ENCODE results near the gene RSF1. TPM values are rescaled to one million over a fixed set of nuclear protein-coding genes. Genes with fewer than 3 reads are reported as not detected.
"Not testable (repeated sequence)": the region's sequence is repeated elsewhere in the genome, so short reads cannot be mapped to it uniquely, and the experiment has no call there.

RSF1 gene
- total RNA-seq, 1 experiment from 2014 or later = 62.0 TPM

DNA sequence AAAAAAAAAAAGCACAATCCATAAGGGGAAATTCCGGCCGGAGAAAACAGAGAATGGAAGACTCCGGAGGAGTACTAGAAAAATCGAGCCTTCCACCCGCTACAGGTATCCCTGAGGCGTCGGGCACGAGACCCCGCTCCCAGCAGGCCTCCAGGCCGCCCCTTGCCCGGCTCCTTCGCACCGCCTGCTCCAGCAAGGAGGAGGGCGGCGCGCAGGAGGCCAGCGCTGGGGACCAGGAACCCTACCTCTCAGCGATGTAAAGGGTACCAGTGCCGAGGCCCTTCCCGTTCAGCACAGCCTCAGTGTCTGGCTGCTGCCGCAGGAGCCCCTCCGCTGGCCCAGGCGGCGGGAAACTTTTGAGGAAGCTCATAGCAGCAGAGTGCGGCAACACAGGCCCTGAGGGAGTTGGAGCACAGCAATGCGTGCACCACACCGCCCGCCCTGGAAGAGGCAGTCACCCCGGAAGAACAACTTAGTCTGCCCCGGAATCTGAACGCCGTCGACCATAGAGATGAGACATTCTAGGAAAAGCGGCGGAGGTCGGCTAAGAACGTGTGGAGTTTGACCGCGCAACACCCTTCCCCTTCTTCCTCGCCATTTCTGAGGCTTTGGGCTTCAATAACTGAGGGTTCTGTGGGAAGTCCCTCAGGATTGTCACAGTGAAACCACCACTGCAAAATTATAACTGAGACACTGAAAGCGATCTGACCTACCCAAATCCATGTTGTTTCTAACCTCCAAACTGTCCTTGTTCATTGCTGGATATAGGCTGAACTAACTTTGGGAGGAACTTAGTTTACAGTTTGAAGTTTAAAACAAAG lies 183.0 kb downstream of the RSF1 start, which contains the start of gene CLNS1A:
CLNS1A (minus strand) TSS at position 450 of the 821 bp plus-strand sequence; CDS start at position 370, 80 bp downstream.
- Mint-ChIP-seq H3K4me1 (ENCODE audit: insufficient read depth, unreplicated experiment) (peaks cover 17% of the 10 kb centered on the region), H3K36me3 (ENCODE audit: insufficient read depth, unreplicated experiment) (peaks cover 16% of the 10 kb centered on the region), H3K27ac (ENCODE audit: low read depth, unreplicated experiment) (peak within 1 kb of the TSS; percentile 95), H3K4me3 (ENCODE audit: unreplicated experiment) (peak within 1 kb of the TSS; percentile 83), H3K27me3 (ENCODE audit: insufficient read depth, unreplicated experiment) (no peaks in the 10 kb centered on the region), H3K9me3 (ENCODE audit: unreplicated experiment) (no peaks in the 10 kb centered on the region)
- intact Hi-C loops (cut with micrococcal nuclease) = no loop called here
- BruUV-seq (replicated peaks) = no TSS peak
- TF ChIP-seq, protein P1, sequence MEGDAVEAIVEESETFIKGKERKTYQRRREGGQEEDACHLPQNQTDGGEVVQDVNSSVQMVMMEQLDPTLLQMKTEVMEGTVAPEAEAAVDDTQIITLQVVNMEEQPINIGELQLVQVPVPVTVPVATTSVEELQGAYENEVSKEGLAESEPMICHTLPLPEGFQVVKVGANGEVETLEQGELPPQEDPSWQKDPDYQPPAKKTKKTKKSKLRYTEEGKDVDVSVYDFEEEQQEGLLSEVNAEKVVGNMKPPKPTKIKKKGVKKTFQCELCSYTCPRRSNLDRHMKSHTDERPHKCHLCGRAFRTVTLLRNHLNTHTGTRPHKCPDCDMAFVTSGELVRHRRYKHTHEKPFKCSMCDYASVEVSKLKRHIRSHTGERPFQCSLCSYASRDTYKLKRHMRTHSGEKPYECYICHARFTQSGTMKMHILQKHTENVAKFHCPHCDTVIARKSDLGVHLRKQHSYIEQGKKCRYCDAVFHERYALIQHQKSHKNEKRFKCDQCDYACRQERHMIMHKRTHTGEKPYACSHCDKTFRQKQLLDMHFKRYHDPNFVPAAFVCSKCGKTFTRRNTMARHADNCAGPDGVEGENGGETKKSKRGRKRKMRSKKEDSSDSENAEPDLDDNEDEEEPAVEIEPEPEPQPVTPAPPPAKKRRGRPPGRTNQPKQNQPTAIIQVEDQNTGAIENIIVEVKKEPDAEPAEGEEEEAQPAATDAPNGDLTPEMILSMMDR (IDR thresholded peaks at IDR 0.05; ENCODE audit: unreplicated experiment) = no peak
- peak; percentile 90 for DNase-seq (ENCODE audit: unreplicated experiment)
- POLR2A ChIA-PET = interaction anchor here (0.6 to 1.5 kb wide), 12 partner anchors 10 to 734 kb away, joined by 3 to 5 read pairs (median 4); partner anchors contain the start of genes AQP11 and INTS4
- CTCF ChIA-PET = interaction anchor here (0.8 kb wide), 1 partner anchor 24 kb away, joined by 3 read pairs; no protein-coding TSS in a partner anchor

DNA sequence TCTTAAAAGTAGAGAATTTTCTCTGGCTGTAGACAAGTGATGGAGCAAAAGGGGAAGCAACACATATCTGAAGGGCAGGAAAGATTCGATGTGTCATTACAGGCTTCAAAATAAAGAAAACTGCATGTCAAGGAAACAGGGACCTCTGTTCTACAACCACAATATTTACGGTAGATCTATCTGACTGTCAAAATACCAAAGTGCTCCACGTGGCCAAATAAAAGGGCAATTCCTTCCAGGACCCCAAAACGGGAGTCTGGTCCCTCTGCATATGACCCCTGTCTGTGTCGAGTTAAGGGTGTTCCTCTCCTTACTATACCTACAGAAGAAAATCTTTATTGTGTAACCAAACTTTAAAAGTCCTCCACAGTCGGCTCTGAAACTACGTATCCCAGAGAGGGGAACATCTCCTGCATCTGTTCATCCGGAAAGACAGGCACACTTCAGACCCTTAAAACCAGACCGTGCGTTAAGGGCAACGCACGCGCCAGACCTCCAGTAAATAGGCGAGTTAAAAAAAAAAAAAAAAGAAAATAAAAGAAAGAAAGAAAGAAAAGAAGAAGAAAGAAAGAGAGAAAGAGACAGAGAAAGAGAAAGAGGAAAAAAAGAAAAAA lies 183.7 kb downstream of the RSF1 start:
- TSS peak; percentile 69 for BruUV-seq (replicated peaks)
- no peaks in the 10 kb centered on the region for H3K9me3 Mint-ChIP-seq (ENCODE audit: unreplicated experiment)
- TF ChIP-seq, protein P1 (IDR thresholded peaks at IDR 0.05; ENCODE audit: unreplicated experiment) = no peak
- H3K27me3 Mint-ChIP-seq (ENCODE audit: insufficient read depth, unreplicated experiment) = no peaks in the 10 kb centered on the region
- ChIA-PET CTCF (interaction anchor here (0.6 kb wide), 2 partner anchors 352 to 590 kb away, joined by 5 read pairs; no protein-coding TSS in a partner anchor), POLR2A (interaction anchor here (0.6 to 1.5 kb wide), 7 partner anchors 11 to 403 kb away, joined by 3 to 4 read pairs (median 3); no protein-coding TSS in a partner anchor)
- peak overlapping the region; percentile 83 for H3K4me3 Mint-ChIP-seq (ENCODE audit: unreplicated experiment)
- peaks cover 17% of the 10 kb centered on the region for H3K4me1 Mint-ChIP-seq (ENCODE audit: insufficient read depth, unreplicated experiment)
- intact Hi-C loops (cut with micrococcal nuclease) = no loop called here
- peaks cover 21% of the 10 kb centered on the region for H3K36me3 Mint-ChIP-seq (ENCODE audit: insufficient read depth, unreplicated experiment)
- DNase-seq (ENCODE audit: unreplicated experiment) = no peak
- peak overlapping the region; percentile 95 for H3K27ac Mint-ChIP-seq (ENCODE audit: low read depth, unreplicated experiment)

DNA sequence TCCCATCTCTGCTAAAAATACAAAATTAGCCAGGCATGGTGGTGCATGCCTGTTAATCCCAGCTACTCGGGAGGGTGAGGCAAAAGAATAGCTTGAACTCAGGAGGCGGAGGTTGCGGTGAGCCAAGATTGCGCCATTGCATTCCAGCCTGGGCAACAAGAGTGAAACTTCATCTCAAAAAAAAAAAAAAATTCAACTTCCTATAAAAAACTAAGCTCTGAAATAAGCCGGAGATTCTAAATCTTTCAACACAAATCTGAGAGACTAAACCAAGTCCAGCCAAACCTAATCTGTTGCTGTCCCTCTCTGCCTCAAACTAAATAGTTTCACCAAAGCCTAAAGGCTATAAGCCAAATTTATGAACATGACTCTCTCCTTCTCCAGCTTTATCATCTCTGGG lies 186.6 kb downstream of the RSF1 start:
- H3K27ac Mint-ChIP-seq (ENCODE audit: low read depth, unreplicated experiment); intact Hi-C loops (cut with micrococcal nuclease); H3K4me3 Mint-ChIP-seq (ENCODE audit: unreplicated experiment); H3K9me3 Mint-ChIP-seq (ENCODE audit: unreplicated experiment); BruUV-seq (replicated peaks); H3K27me3 Mint-ChIP-seq (ENCODE audit: insufficient read depth, unreplicated experiment): not testable (repeated sequence)
- peaks cover 25% of the 10 kb centered on the region for H3K36me3 Mint-ChIP-seq (ENCODE audit: insufficient read depth, unreplicated experiment)
- DNase-seq (ENCODE audit: unreplicated experiment) = peak; percentile 42
- POLR2A ChIA-PET = interaction anchor here (0.6 to 2.0 kb wide), 4 partner anchors 21 to 1611 kb away, joined by 3 to 6 read pairs (median 4); partner anchors contain the start of gene INTS4
- H3K4me1 Mint-ChIP-seq (ENCODE audit: insufficient read depth, unreplicated experiment) = peaks cover 22% of the 10 kb centered on the region
- CTCF ChIA-PET = interaction anchor here (0.6 to 1.7 kb wide), 6 partner anchors 15 to 1315 kb away, joined by 3 to 5 read pairs (median 3); no protein-coding TSS in a partner anchor

DNA sequence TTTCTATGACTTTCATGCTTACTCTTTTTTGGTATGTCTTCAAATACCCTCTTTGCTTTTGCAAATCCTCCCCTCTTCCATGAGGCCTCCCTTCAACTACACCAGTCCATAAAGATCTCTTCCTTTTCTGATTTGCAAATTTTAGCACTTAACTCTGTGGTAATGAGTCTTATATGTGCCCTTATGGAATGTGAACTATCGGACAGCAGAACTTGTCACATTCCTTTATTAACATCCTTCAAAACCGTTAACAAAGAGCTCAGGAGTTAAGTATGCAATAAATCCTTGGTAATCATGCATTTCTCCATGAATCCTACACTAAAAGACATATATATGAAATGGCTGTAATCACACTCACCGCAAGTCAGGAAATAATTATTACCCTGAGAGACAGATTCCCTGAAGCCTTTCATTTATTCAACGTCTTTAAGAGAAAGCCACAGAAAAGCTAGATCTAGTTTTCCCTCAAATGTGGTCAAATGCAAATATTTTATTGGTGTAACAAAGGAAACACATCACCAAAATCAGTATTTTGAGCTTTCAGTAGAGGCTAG lies 190.3 kb downstream of the RSF1 start:
- Mint-ChIP-seq H3K27ac (ENCODE audit: low read depth, unreplicated experiment) (no peak overlapping the region), H3K9me3 (ENCODE audit: unreplicated experiment) (no peaks in the 10 kb centered on the region), H3K4me1 (ENCODE audit: insufficient read depth, unreplicated experiment) (peaks cover 10% of the 10 kb centered on the region), H3K4me3 (ENCODE audit: unreplicated experiment) (no peak overlapping the region), H3K36me3 (ENCODE audit: insufficient read depth, unreplicated experiment) (peaks cover 57% of the 10 kb centered on the region), H3K27me3 (ENCODE audit: insufficient read depth, unreplicated experiment) (no peaks in the 10 kb centered on the region)
- TF ChIP-seq, protein P1 (IDR thresholded peaks at IDR 0.05; ENCODE audit: unreplicated experiment) = no peak
- intact Hi-C loops (cut with micrococcal nuclease) = no loop called here
- BruUV-seq (replicated peaks) = no TSS peak
- DNase-seq (ENCODE audit: unreplicated experiment) = no peak
- CTCF ChIA-PET = no interaction called here
- POLR2A ChIA-PET = interaction anchor here (0.9 kb wide), 2 partner anchors 11 to 41 kb away, joined by 4 to 5 read pairs; no protein-coding TSS in a partner anchor
